ENCODE data around the gene AGMO.

Gene AGMO

DNA sequence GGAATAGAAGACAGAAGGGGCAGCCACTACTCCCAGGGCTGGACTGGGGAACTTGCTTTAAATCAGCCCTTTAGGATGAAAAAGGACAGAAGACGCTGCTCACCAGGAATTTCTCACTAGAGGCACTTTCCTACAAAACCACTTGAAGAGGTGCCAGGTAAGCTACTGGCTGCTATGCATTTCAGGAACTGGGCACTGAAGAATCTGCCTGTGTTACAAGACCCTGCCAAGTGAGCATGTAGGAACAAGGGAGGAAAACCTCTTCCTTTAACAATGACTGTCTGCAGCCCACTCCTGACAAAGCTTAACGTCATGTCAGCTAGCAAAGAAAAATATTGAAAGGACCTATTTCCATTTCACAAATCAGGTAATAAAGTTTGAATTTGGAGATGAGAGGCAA lies 5.8 kb upstream of the AGMO start:
- H3K9ac ChIP-seq = no peak overlapping the region
- H3K36me3 ChIP-seq = no peaks in the 10 kb centered on the region
- no peak for TF ChIP-seq Cebpa-rat (IDR thresholded peaks at IDR 0.05)
- H3K27ac ChIP-seq = no peak overlapping the region
- no peaks in the 10 kb centered on the region for H4K20me1 ChIP-seq
- H3K4me3 ChIP-seq = no peak overlapping the region
- no peaks in the 10 kb centered on the region for H3K27me3 ChIP-seq
- H3K4me2 ChIP-seq = no peak overlapping the region
- no peaks in the 10 kb centered on the region for H3K4me1 ChIP-seq
- no peaks in the 10 kb centered on the region for H3K9me3 ChIP-seq (replicated peaks in 1 of 11)

DNA sequence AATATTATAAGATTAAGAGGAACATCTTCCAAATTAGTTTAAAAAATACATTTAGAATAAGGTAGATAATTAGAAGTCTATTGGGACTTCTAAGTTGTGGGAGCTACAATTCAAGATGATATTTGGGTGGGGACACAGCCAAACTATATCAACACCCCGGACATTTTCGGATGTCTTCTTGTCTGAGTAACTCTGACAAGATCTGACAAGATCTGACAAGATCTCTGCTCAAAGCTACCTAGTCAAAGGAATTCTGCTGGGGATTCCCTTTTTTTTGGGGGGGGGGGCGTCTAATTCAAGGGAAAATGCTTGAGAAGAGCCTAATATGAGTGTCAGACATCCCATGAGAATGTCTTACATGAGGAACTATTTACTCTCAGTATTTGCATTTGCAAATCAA lies 5.2 kb upstream of the AGMO start:
- no peaks in the 10 kb centered on the region for H3K4me1 ChIP-seq
- no peak overlapping the region for H3K4me2 ChIP-seq
- TF ChIP-seq Cebpa-rat (IDR thresholded peaks at IDR 0.05) = no peak
- H3K9me3 ChIP-seq (replicated peaks in 1 of 11) = no peaks in the 10 kb centered on the region
- no peak overlapping the region for H3K27ac ChIP-seq
- H4K20me1 ChIP-seq = no peaks in the 10 kb centered on the region
- H3K9ac ChIP-seq = no peak overlapping the region
- H3K36me3 ChIP-seq = no peaks in the 10 kb centered on the region
- no peaks in the 10 kb centered on the region for H3K27me3 ChIP-seq
- H3K4me3 ChIP-seq = no peak overlapping the region

DNA sequence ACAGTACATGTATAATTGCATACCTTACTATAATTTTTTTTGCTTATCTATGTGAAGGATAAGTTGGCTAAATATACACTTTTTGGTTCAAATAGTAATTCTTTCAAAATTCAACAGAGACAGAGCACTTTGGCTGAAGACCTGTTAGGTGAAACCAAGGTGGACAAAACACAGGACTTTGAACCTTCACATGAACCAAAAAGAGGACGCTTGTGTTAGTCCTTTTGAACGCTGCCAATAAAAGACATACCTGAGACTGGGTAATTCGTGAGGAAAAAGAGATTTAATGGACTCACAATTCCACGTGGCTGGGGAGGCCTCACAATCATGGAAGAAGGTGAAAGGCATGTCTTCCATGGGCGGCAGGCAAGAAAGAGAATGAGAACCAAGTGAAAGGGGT lies 4.7 kb upstream of the AGMO start:
- H3K9ac ChIP-seq = no peak overlapping the region

DNA sequence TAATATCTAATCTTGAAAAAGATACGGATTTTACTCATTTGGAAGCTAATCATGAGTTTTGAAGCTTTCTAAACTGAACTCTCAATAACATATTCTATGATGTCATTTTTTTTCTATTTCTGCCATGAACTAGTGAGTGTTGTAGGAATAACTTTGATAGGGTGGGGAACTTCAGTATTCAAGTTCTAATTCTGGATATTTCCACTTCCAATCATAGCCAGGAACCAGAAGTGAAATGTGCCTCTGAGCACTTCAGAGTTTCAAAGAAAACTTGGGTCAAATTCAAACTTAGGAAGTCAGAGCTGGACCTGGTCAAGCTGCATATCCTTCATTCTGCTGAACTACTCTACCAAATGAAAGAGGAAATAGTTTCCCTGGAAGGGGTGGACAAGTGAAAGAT lies 847 bp downstream of the AGMO start:
- H3K4me1 ChIP-seq = 0 out of 20 replicates have a peak, but pooled peaks cover 0 to 3% (median 0%) of the 10 kb centered on the region in 10 experiments
- TF ChIP-seq Cebpa-rat (IDR thresholded peaks at IDR 0.05) = no peak
- H4K20me1 ChIP-seq = no peaks in the 10 kb centered on the region
- no peaks in the 10 kb centered on the region for H3K36me3 ChIP-seq
- no peak overlapping the region for H3K4me3 ChIP-seq
- H3K4me2 ChIP-seq = no peak overlapping the region
- no peak overlapping the region for H3K27ac ChIP-seq
- H3K9ac ChIP-seq = no peak overlapping the region
- no peaks in the 10 kb centered on the region for H3K9me3 ChIP-seq (replicated peaks in 1 of 11)
- H3K27me3 ChIP-seq = no peaks in the 10 kb centered on the region

More for the DNA sequence above, 4.7 kb upstream of the AGMO start:
- no peak overlapping the region for H3K4me2 ChIP-seq
- H3K4me3 ChIP-seq = no peak overlapping the region
- H3K4me1 ChIP-seq = no peaks in the 10 kb centered on the region
- H4K20me1 ChIP-seq = no peaks in the 10 kb centered on the region
- H3K36me3 ChIP-seq = no peaks in the 10 kb centered on the region
- H3K27ac ChIP-seq = no peak overlapping the region
- no peaks in the 10 kb centered on the region for H3K27me3 ChIP-seq
- no peaks in the 10 kb centered on the region for H3K9me3 ChIP-seq (replicated peaks in 1 of 11)
- no peak for TF ChIP-seq Cebpa-rat (IDR thresholded peaks at IDR 0.05)

DNA sequence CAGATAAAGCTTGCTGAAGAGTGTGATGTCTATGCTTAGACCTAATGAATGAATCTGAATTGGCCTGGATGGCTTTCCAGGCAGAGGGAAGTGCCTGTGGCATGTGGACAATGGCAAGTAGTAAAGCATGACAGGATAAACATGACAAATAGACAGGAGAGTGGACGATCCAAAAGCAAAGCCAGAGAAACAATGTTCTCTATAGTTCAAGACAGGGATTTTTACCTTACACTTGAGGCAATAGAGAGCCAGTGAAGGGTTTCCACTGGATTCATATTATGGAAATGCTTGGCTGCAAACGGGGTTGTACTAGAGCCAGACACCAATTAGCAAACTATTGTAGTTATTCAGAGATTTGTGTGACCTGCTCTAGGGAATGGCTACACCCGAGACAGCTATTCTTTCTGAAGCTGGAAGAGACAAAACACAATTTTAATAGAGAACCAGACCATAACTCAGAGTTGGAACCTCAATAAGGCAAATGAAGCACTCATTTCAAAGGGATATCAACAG lies 2.3 kb downstream of the AGMO start:
- no peaks in the 10 kb centered on the region for H4K20me1 ChIP-seq
- no peak overlapping the region for H3K4me2 ChIP-seq
- no peak for TF ChIP-seq Cebpa-rat (IDR thresholded peaks at IDR 0.05)
- H3K9ac ChIP-seq = no peak overlapping the region
- no peaks in the 10 kb centered on the region for H3K36me3 ChIP-seq
- no peak overlapping the region for H3K27ac ChIP-seq
- no peaks in the 10 kb centered on the region for H3K9me3 ChIP-seq (replicated peaks in 1 of 11)
- no peak overlapping the region for H3K4me3 ChIP-seq
- H3K4me1 ChIP-seq = peaks cover 0 to 5% (median 0%) of the 10 kb centered on the region in 10 experiments; a peak in 1 of 20 replicates
- H3K27me3 ChIP-seq = no peaks in the 10 kb centered on the region

DNA sequence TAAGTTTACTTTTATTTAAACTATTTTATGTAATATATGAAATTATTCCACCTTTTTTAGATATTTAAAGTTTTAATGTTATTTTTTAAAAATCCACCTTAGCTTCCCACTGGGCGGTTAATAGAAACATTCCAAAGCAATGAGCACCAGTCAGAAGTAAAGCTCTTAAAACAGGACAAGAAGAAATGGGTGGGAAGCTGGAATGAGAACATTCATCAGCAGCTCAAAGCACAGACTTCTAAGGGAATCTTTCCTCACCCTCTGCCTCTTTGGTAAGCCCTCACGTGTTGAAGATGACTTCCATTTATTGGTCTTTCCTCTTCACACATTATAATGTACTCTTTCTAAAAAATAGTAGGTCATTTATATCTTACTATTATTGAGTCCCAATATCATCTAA lies 3.1 kb downstream of the AGMO start:
- Histone ChIP-seq H3K9me3 (replicated peaks in 1 of 11) (no peaks in the 10 kb centered on the region), H3K4me3 (no peak overlapping the region), H3K27me3 (no peaks in the 10 kb centered on the region), H3K36me3 (no peaks in the 10 kb centered on the region), H3K9ac (no peak overlapping the region), H3K4me2 (no peak overlapping the region), H3K4me1 (peaks cover 0 to 12% (median 0%) of the 10 kb centered on the region in 10 experiments; a peak in 5 of 20 replicates), H3K27ac (no peak overlapping the region), H4K20me1 (no peaks in the 10 kb centered on the region)
- no peak for TF ChIP-seq Cebpa-rat (IDR thresholded peaks at IDR 0.05)

DNA sequence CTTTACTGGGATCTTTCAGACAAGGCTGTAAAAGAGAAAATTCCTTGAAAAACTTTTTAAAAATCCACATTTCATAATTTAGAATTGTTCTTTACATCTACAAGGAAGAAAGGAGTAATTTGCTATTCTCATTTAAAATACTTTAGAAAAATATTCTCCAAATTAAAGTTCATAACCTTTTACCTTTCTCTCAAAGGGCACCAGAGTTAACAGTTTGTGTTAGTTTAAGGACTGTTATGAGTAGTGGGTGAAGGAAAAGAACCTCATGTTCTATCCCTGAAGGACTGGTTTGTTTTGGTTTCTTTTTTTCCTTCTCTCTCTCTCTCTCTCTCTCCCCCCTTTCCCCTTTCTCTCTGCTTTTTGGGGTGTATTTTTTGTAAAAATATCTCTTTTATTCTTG lies 4.1 kb downstream of the AGMO start:
- TF ChIP-seq Cebpa-rat (IDR thresholded peaks at IDR 0.05) = no peak
- no peaks in the 10 kb centered on the region for H3K27me3 ChIP-seq
- no peaks in the 10 kb centered on the region for H4K20me1 ChIP-seq
- H3K27ac ChIP-seq = no peak overlapping the region
- H3K9me3 ChIP-seq (replicated peaks in 1 of 11) = no peaks in the 10 kb centered on the region
- H3K9ac ChIP-seq = no peak overlapping the region
- H3K4me3 ChIP-seq = no peak overlapping the region
- H3K4me1 ChIP-seq = peaks cover 0 to 18% (median 0%) of the 10 kb centered on the region in 10 experiments; a peak in 5 of 20 replicates
- no peaks in the 10 kb centered on the region for H3K36me3 ChIP-seq
- H3K4me2 ChIP-seq = no peak overlapping the region

DNA sequence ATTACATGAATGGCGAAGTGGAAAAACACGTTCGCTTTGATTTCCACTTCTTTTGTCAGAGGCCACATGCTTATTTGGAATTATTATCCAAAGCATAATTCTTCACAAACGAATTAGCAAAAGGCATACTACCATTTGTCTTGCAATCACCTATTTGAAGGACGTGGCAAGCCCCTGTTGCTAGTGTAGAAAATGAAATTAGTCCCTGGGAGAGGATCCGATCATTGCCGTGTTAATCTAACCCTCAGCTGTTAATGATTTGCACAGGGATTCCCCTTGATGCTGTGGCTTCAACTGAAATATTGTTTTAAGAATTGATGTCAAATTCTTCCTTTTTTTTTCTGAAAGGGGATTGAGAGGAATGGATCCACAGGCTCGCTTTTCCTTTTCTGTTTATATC lies 4.6 kb downstream of the AGMO start:
- Histone ChIP-seq H3K27ac (no peak overlapping the region), H3K4me2 (no peak overlapping the region)

DNA sequence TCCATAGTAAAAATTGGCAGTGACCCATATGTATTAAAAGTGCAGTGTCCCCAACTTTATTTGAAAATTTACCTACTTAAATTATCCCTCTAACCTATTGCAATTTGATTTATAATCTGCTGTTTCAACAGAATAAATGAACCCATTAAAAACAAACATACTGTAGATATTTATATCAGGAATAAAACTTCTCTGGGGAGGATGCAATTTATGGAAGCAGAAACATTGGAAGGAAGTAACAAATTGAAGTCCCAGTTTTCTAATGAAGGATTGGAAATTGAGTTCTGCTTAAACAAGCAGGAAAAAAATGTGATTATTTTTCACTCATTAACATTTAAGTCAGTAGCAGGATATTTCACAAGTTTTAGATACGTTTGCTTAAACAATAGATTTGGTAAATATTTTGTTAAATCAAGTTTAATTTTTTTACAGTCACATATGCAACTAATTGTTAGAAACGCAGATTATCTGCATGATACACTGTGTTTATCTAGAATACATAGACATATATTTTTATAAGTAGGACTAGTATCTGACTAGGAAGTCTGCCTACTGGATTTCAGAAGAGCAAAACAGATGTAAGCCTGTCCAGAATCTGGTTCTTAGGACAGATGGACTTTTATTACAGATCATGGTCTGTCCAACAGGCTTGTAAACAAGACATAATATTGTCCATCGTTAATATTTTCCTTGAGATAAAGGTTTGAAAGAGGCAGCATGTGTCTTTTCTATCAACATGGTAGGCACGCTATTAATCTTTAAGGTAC lies 5.3 kb downstream of the AGMO start:
- H3K27me3 ChIP-seq = no peaks in the 10 kb centered on the region
- peaks cover 0 to 18% (median 0%) of the 10 kb centered on the region in 10 experiments; a peak in 5 of 20 replicates for H3K4me1 ChIP-seq
- TF ChIP-seq Cebpa-rat (IDR thresholded peaks at IDR 0.05) = no peak
- H3K27ac ChIP-seq = no peak overlapping the region
- H3K9ac ChIP-seq = no peak overlapping the region
- H3K36me3 ChIP-seq = no peaks in the 10 kb centered on the region
- no peaks in the 10 kb centered on the region for H3K9me3 ChIP-seq (replicated peaks in 1 of 11)
- H3K4me2 ChIP-seq = no peak overlapping the region
- H3K4me3 ChIP-seq = no peak overlapping the region
- H4K20me1 ChIP-seq = no peaks in the 10 kb centered on the region

More for the DNA sequence above, 4.6 kb downstream of the AGMO start:
- no peaks in the 10 kb centered on the region for H3K36me3 ChIP-seq
- no peak overlapping the region for H3K9ac ChIP-seq
- H3K4me1 ChIP-seq = peaks cover 0 to 18% (median 0%) of the 10 kb centered on the region in 10 experiments; a peak in 5 of 20 replicates
- TF ChIP-seq Cebpa-rat (IDR thresholded peaks at IDR 0.05) = no peak
- H4K20me1 ChIP-seq = no peaks in the 10 kb centered on the region
- no peaks in the 10 kb centered on the region for H3K9me3 ChIP-seq (replicated peaks in 1 of 11)
- H3K4me3 ChIP-seq = no peak overlapping the region
- H3K27me3 ChIP-seq = no peaks in the 10 kb centered on the region

DNA sequence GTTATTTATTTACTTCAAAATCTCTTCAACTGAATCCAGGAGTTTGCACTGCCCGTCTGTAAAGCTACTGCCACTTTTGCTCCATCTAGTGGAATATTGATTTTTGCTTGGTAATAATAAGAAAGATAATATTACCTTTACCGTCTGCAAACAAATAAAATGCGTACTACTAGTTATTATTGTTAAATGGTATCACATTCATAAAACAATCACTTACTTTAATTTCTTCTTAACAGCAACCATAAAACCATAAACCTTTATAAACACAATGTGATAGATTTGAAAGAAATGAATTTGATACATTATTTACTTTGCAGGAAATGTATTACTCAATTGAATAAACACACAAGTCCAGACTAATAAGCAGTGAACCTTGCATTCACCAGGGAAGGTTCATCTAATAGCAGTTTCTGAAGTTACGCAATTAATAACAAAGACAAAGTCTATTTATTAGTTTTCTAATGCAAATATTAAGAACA lies 6.4 kb downstream of the AGMO start:
- Histone ChIP-seq H3K9me3 (replicated peaks in 1 of 11) (no peaks in the 10 kb centered on the region), H3K36me3 (no peaks in the 10 kb centered on the region), H3K4me3 (no peak overlapping the region), H3K27me3 (no peaks in the 10 kb centered on the region), H4K20me1 (no peaks in the 10 kb centered on the region), H3K9ac (no peak overlapping the region), H3K4me1 (peaks cover 0 to 18% (median 0%) of the 10 kb centered on the region in 10 experiments; a peak in 5 of 20 replicates), H3K4me2 (no peak overlapping the region), H3K27ac (no peak overlapping the region)
- 0 out of 22 replicates have a peak, but pooled peaks of 1 of the 11 experiments have one; percentile 7 for TF ChIP-seq Cebpa-rat (IDR thresholded peaks at IDR 0.05)
